ENCODE data around the gene MED10. TPM values are rescaled to one million over a fixed set of nuclear protein-coding genes. Genes with fewer than 3 reads are reported as not detected.

The MED10 gene
- total and polyA plus RNA-seq, 2 donors (not counting 3 experiments of a cell fraction or from before 2014, with no cell fraction given): 55.6 to 56.3 TPM

GRCh38 chr5:6349387-6349786 lies 29.0 kb downstream of the MED10 start:
- Histone ChIP-seq H3K9me3 (replicated peaks; ENCODE audit: control insufficient read depth, insufficient read depth, low read length) (no peaks in the 10 kb centered on the region), H3K4me1 (ENCODE audit: control insufficient read depth, extremely low read depth, insufficient read depth, low read length) (no peaks in the 10 kb centered on the region), H3K27me3 (ENCODE audit: control insufficient read depth in 2 of 2, insufficient read depth in 2 of 2, low read length in 2 of 2) (no peaks in the 10 kb centered on the region), H4K20me1 (replicated peaks; ENCODE audit: control insufficient read depth, extremely low read depth, insufficient read depth, low read length) (no peaks in the 10 kb centered on the region), H3K27ac (ENCODE audit: insufficient read depth, low read depth, low read length) (no peak overlapping the region), H3K9ac (replicated peaks; ENCODE audit: extremely low read depth, insufficient read depth, low read length) (no peak overlapping the region), H3K9me1 (replicated peaks; ENCODE audit: control insufficient read depth, extremely low read depth, insufficient read depth, low read length) (no peaks in the 10 kb centered on the region), H3K36me3 (ENCODE audit: control insufficient read depth in 2 of 2, extremely low read depth in 1 of 2, insufficient read depth in 2 of 2, low read length in 2 of 2) (no peaks in the 10 kb centered on the region), H3K4me3 (replicated peaks in 1 of 3; ENCODE audit: insufficient read depth in 1 of 3, low read depth in 1 of 3, low read length in 3 of 3) (no peak overlapping the region), H2AFZ (ENCODE audit: low read depth, low read length) (no peak overlapping the region), H3K4me2 (ENCODE audit: insufficient read depth, low read length) (no peak overlapping the region), H3K79me2 (ENCODE audit: control insufficient read depth, insufficient read depth, low read length) (no peaks in the 10 kb centered on the region)
- POLR2A ChIA-PET: no interaction called here
- CTCF ChIA-PET: no interaction called here
- TF ChIP-seq MYC (IDR thresholded peaks at IDR 0.05; ENCODE audit: low read depth, low read length) (no peak), POLR2AphosphoS5 (IDR thresholded peaks at IDR 0.05; ENCODE audit: insufficient read depth, low read depth, low read length) (no peak), EZH2 (IDR thresholded peaks at IDR 0.05; ENCODE audit: borderline replicate concordance, low read depth, low read length, severe bottlenecking) (no peak), GATA2 (IDR thresholded peaks at IDR 0.05; ENCODE audit: insufficient read depth, insufficient read length, low read depth, low read length) (no peak), JUN (IDR thresholded peaks at IDR 0.05; ENCODE audit: borderline replicate concordance, insufficient read depth, insufficient read length, low read depth) (no peak), POLR2A (IDR thresholded peaks at IDR 0.05; ENCODE audit: low read depth, low read length) (no peak), FOS (IDR thresholded peaks at IDR 0.05; ENCODE audit: borderline replicate concordance, insufficient read depth, low read length) (no peak)
- TF ChIP-seq, protein P1, sequence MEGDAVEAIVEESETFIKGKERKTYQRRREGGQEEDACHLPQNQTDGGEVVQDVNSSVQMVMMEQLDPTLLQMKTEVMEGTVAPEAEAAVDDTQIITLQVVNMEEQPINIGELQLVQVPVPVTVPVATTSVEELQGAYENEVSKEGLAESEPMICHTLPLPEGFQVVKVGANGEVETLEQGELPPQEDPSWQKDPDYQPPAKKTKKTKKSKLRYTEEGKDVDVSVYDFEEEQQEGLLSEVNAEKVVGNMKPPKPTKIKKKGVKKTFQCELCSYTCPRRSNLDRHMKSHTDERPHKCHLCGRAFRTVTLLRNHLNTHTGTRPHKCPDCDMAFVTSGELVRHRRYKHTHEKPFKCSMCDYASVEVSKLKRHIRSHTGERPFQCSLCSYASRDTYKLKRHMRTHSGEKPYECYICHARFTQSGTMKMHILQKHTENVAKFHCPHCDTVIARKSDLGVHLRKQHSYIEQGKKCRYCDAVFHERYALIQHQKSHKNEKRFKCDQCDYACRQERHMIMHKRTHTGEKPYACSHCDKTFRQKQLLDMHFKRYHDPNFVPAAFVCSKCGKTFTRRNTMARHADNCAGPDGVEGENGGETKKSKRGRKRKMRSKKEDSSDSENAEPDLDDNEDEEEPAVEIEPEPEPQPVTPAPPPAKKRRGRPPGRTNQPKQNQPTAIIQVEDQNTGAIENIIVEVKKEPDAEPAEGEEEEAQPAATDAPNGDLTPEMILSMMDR (IDR thresholded peaks at IDR 0.05; ENCODE audit: extremely low read depth in 1 of 2, insufficient read depth in 1 of 2, low read depth in 1 of 2, low read length in 2 of 2): no peak
- TF ChIP-seq, protein P2, sequence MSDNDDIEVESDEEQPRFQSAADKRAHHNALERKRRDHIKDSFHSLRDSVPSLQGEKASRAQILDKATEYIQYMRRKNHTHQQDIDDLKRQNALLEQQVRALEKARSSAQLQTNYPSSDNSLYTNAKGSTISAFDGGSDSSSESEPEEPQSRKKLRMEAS (IDR thresholded peaks at IDR 0.05; ENCODE audit: insufficient read depth, insufficient read length): no peak
- FAIRE-seq (no peak), DNase-seq (ENCODE audit: low read depth, low spot score) (no peak)
- intact Hi-C loops (cut with micrococcal nuclease) (no loop called here), dilution Hi-C loops (cut with MboI; ENCODE audit: extremely low pct_ligation_motif_present, low sequenced_read_pairs) (no loop called here)
- no TSS peak for BruUV-seq (replicated peaks)

All from endothelial cell of umbilical vein (primary cell).